ENCODE results near the gene SPOCK3.
"Not testable (repeated sequence)": the region's sequence is repeated elsewhere in the genome, so short reads cannot be mapped to it uniquely, and the experiment has no call there.

Gene SPOCK3

GRCh38 chr4:166734797-166735196 is 499.5 kb downstream of the SPOCK3 start:
- no peak overlapping the region for H3K4me3 ChIP-seq (ENCODE audit: low read depth, low read length)
- no peak for DNase-seq (ENCODE audit: low read depth)
- no peak for TF ChIP-seq CTCF (IDR thresholded peaks at IDR 0.05; ENCODE audit: low read depth, low read length, missing control alignments)
- in situ Hi-C loops (cut with HindIII; ENCODE audit: low sequenced_read_pairs), result no loop called here

GRCh38 chr4:166733686-166734085 is 500.6 kb downstream of the SPOCK3 start:
- TF ChIP-seq CTCF (IDR thresholded peaks at IDR 0.05; ENCODE audit: low read depth, low read length, missing control alignments), result no peak
- no peak overlapping the region for H3K4me3 ChIP-seq (ENCODE audit: low read depth, low read length)
- in situ Hi-C loops (cut with HindIII; ENCODE audit: low sequenced_read_pairs), result no loop called here
- no peak for DNase-seq (ENCODE audit: low read depth)

GRCh38 chr4:166726832-166727231 is 507.5 kb downstream of the SPOCK3 start:
- in situ Hi-C loops (cut with HindIII; ENCODE audit: low sequenced_read_pairs), result no loop called here
- no peak for TF ChIP-seq CTCF (IDR thresholded peaks at IDR 0.05; ENCODE audit: low read depth, low read length, missing control alignments)
- DNase-seq (ENCODE audit: low read depth), result no peak
- no peak overlapping the region for H3K4me3 ChIP-seq (ENCODE audit: low read depth, low read length)

- H3K4me3 ChIP-seq (ENCODE audit: low read depth, low read length), result no peak overlapping the region
- in situ Hi-C loops (cut with HindIII; ENCODE audit: low sequenced_read_pairs), result no loop called here
- no peak for DNase-seq (ENCODE audit: low read depth)
- no peak for TF ChIP-seq CTCF (IDR thresholded peaks at IDR 0.05; ENCODE audit: low read depth, low read length, missing control alignments)
These were observed 509.9 kb downstream of the SPOCK3 start for GRCh38 chr4:166724369-166724768.

- no peak for TF ChIP-seq CTCF (IDR thresholded peaks at IDR 0.05; ENCODE audit: low read depth, low read length, missing control alignments)
- no peak overlapping the region for H3K4me3 ChIP-seq (ENCODE audit: low read depth, low read length)
- no peak for DNase-seq (ENCODE audit: low read depth)
- in situ Hi-C loops (cut with HindIII; ENCODE audit: low sequenced_read_pairs), result no loop called here
These were observed 510.7 kb downstream of the SPOCK3 start for GRCh38 chr4:166723532-166724140.

- in situ Hi-C loops (cut with HindIII; ENCODE audit: low sequenced_read_pairs); DNase-seq (ENCODE audit: low read depth); H3K4me3 ChIP-seq (ENCODE audit: low read depth, low read length): not testable (repeated sequence)
These were observed 518.3 kb downstream of the SPOCK3 start for GRCh38 chr4:166715748-166716713.

- DNase-seq (ENCODE audit: low read depth), result no peak
- no peak for TF ChIP-seq CTCF (IDR thresholded peaks at IDR 0.05; ENCODE audit: low read depth, low read length, missing control alignments)
- no peak overlapping the region for H3K4me3 ChIP-seq (ENCODE audit: low read depth, low read length)
- in situ Hi-C loops (cut with HindIII; ENCODE audit: low sequenced_read_pairs), result no loop called here
These were observed 533.7 kb downstream of the SPOCK3 start for GRCh38 chr4:166700592-166700991.
